GM11168 (cell line): ENCODE data around the gene GPC6.

ENCODE experiments used
- in situ Hi-C: fragments of 300-500 bp; cut with MboI; formaldehyde crosslinking; loops from one replicate; pipeline ENCODE4 v1.12.0; 2022; ENCODE audit warnings: low sequenced_read_pairs; ENCODE audit not compliant: unreplicated experiment

Gene GPC6

GRCh38 chr13:93788456-93788855 lies 561.8 kb downstream of the GPC6 start:
- in situ Hi-C loops: no loop called here

GRCh38 chr13:93789058-93789457 lies 562.5 kb downstream of the GPC6 start:
- in situ Hi-C loops: no loop called here

- in situ Hi-C loops: no loop called here
Measured at GRCh38 chr13:93794197-93794885, 567.7 kb downstream of the GPC6 start.

GRCh38 chr13:93797463-93797862 lies 570.9 kb downstream of the GPC6 start:
- in situ Hi-C loops: no loop called here

- in situ Hi-C loops: no loop called here
Measured at GRCh38 chr13:93800342-93800741, 573.7 kb downstream of the GPC6 start.

GRCh38 chr13:93805736-93806135 lies 579.1 kb downstream of the GPC6 start:
- in situ Hi-C loops: no loop called here

GRCh38 chr13:93806861-93807260 lies 580.3 kb downstream of the GPC6 start:
- in situ Hi-C loops: no loop called here

- in situ Hi-C loops: no loop called here
Measured at GRCh38 chr13:93810264-93810663, 583.7 kb downstream of the GPC6 start.

- in situ Hi-C loops: no loop called here
Measured at GRCh38 chr13:93811071-93811737, 584.6 kb downstream of the GPC6 start.

- in situ Hi-C loops: no loop called here
Measured at GRCh38 chr13:93811738-93812112, 585.1 kb downstream of the GPC6 start.

- in situ Hi-C loops: no loop called here
Measured at GRCh38 chr13:93814658-93815057, 588.1 kb downstream of the GPC6 start.

- in situ Hi-C loops: no loop called here
Measured at GRCh38 chr13:93818345-93818744, 591.7 kb downstream of the GPC6 start.

GRCh38 chr13:93819331-93819890 lies 592.8 kb downstream of the GPC6 start:
- in situ Hi-C loops: no loop called here

GRCh38 chr13:93824286-93824685 lies 597.7 kb downstream of the GPC6 start:
- in situ Hi-C loops: no loop called here

- in situ Hi-C loops: no loop called here
Measured at GRCh38 chr13:93834051-93834450, 607.4 kb downstream of the GPC6 start.

GRCh38 chr13:93843082-93843481 lies 616.5 kb downstream of the GPC6 start:
- in situ Hi-C loops: no loop called here

GRCh38 chr13:93847162-93847561 lies 620.6 kb downstream of the GPC6 start:
- in situ Hi-C loops: no loop called here

GRCh38 chr13:93848247-93848646 lies 621.6 kb downstream of the GPC6 start:
- in situ Hi-C loops: no loop called here

- in situ Hi-C loops: no loop called here
Measured at GRCh38 chr13:93851236-93851635, 624.6 kb downstream of the GPC6 start.

- in situ Hi-C loops: no loop called here
Measured at GRCh38 chr13:93853912-93854311, 627.3 kb downstream of the GPC6 start.

- in situ Hi-C loops: no loop called here
Measured at GRCh38 chr13:93857126-93857525, 630.5 kb downstream of the GPC6 start.

- in situ Hi-C loops: no loop called here
Measured at GRCh38 chr13:93859716-93860115, 633.1 kb downstream of the GPC6 start.
